Activated CD4-positive, alpha-beta T cell treated with anti-CD3 and anti-CD28 coated beads for 1 hour (primary cell): ENCODE measurements around the gene LIX1L.

Experiments used
- DNase-seq: peaks from one replicate; pipeline ENCODE4 v3.0.0-alpha.2; 2020

Gene LIX1L

GRCh38 chr1:145962157-145963102 is 4.6 kb upstream of the LIX1L start:
- no peak for DNase-seq

- DNase-seq: no peak
Observed at GRCh38 chr1:145961425-145962156, 3.8 kb upstream of the LIX1L start.

GRCh38 chr1:145961109-145961424 is 3.2 kb upstream of the LIX1L start:
- no peak for DNase-seq

GRCh38 chr1:145960468-145961108 is 2.8 kb upstream of the LIX1L start:
- DNase-seq: no peak

- DNase-seq: no peak
Observed at GRCh38 chr1:145959957-145960467, 2.2 kb upstream of the LIX1L start.

GRCh38 chr1:145959333-145959732 is 1.5 kb upstream of the LIX1L start:
- DNase-seq: no peak

- no peak for DNase-seq
Observed at GRCh38 chr1:145958734-145959133, 917 bp upstream of the LIX1L start.

GRCh38 chr1:145956781-145957442 is 905 bp downstream of the LIX1L start:
- DNase-seq: no peak

- no peak for DNase-seq
Observed at GRCh38 chr1:145956361-145956760, 1.5 kb downstream of the LIX1L start.

GRCh38 chr1:145955436-145955835 is 2.4 kb downstream of the LIX1L start:
- no peak for DNase-seq

- DNase-seq: no peak
Observed at GRCh38 chr1:145953861-145954260, 4.0 kb downstream of the LIX1L start.

GRCh38 chr1:145952903-145953302 is 4.9 kb downstream of the LIX1L start:
- DNase-seq: no peak

- DNase-seq: no peak
Observed at GRCh38 chr1:145951526-145951925, 6.3 kb downstream of the LIX1L start.

- no peak for DNase-seq
Observed at GRCh38 chr1:145949219-145949618, 8.6 kb downstream of the LIX1L start.

GRCh38 chr1:145947551-145947950 is 10.3 kb downstream of the LIX1L start:
- no peak for DNase-seq

- no peak for DNase-seq
Observed at GRCh38 chr1:145946477-145946986, 11.3 kb downstream of the LIX1L start.

- no peak for DNase-seq
Observed at GRCh38 chr1:145944532-145944931, 13.3 kb downstream of the LIX1L start.

- no peak for DNase-seq
Observed at GRCh38 chr1:145942871-145943270, 14.9 kb downstream of the LIX1L start.

GRCh38 chr1:145942405-145942804 is 15.4 kb downstream of the LIX1L start:
- DNase-seq: no peak

- no peak for DNase-seq
Observed at GRCh38 chr1:145937436-145937835, 20.4 kb downstream of the LIX1L start.

GRCh38 chr1:145936247-145936646 is 21.6 kb downstream of the LIX1L start:
- no peak for DNase-seq

GRCh38 chr1:145935708-145936107 is 22.1 kb downstream of the LIX1L start:
- DNase-seq: no peak
